Loucy (cell line): ENCODE measurements around the gene CRADD.

Source experiments
- H2AFZ ChIP-seq: fragments of 200-600 bp; sonication (generic); 2 replicates; pipeline ENCODE4 v1.6.0; 2016; ENCODE audit warnings: antibody characterized with exemption, mild to moderate bottlenecking, low read length, moderate library complexity
- H3F3A ChIP-seq: fragments of 200-600 bp; 2 replicates; pipeline ENCODE4 v1.6.0; 2016; ENCODE audit warnings: antibody characterized with exemption, low read depth, mild to moderate bottlenecking
- H3K27me3 ChIP-seq: fragments of 200-600 bp; sonication (generic); 2 replicates; pipeline ENCODE4 v1.6.1; 2014; ENCODE audit warnings: low read length, mild to moderate bottlenecking; ENCODE audit not compliant: insufficient read depth, poor library complexity, severe bottlenecking
- H3K36me3 ChIP-seq: fragments of 200-600 bp; sonication (generic); 2 replicates; pipeline ENCODE4 v1.6.1; 2016; ENCODE audit warnings: low read length; ENCODE audit not compliant: insufficient read depth
- H3K4me1 ChIP-seq: fragments of 200-600 bp; sonication (generic); 2 replicates; pipeline ENCODE4 v1.5.1; 2014; ENCODE audit warnings: low read length, mild to moderate bottlenecking; ENCODE audit not compliant: insufficient read depth, poor library complexity, severe bottlenecking
- H3K4me2 ChIP-seq: fragments of 200-600 bp; sonication (generic); 2 replicates; pipeline ENCODE4 v1.6.0; 2014; ENCODE audit warnings: antibody characterized with exemption, low read length, low read depth, mild to moderate bottlenecking; ENCODE audit not compliant: poor library complexity, severe bottlenecking
- H3K4me3 ChIP-seq: fragments of 200-600 bp; sonication (generic); 2 replicates; pipeline ENCODE4 v1.5.1; 2014; ENCODE audit warnings: low read length, mild to moderate bottlenecking, mixed read lengths; ENCODE audit not compliant: poor library complexity, severe bottlenecking
- H3K79me2 ChIP-seq: fragments of 200-600 bp; sonication (generic); 2 replicates; pipeline ENCODE4 v1.6.1; 2014; ENCODE audit warnings: low read length; ENCODE audit not compliant: insufficient read depth
- H3K9ac ChIP-seq: fragments of 200-600 bp; sonication (generic); 2 replicates; pipeline ENCODE4 v1.6.0; 2014; ENCODE audit warnings: mild to moderate bottlenecking, low read depth, low read length, moderate library complexity; ENCODE audit not compliant: poor library complexity, severe bottlenecking
- H3K9me2 ChIP-seq: fragments of 200-600 bp; sonication (generic); replicated peaks from 2 replicates; pipeline ENCODE4 v1.6.1; 2016; ENCODE audit warnings: low read depth, low read length, mixed read lengths
- H3K9me3 ChIP-seq: fragments of 200-600 bp; sonication (generic); 2 replicates; pipeline ENCODE4 v1.6.1; 2014; ENCODE audit warnings: mild to moderate bottlenecking, antibody characterized with exemption, low read length, low read depth; ENCODE audit not compliant: insufficient read depth
- H4K20me1 ChIP-seq: fragments of 200-600 bp; sonication (generic); 2 replicates; pipeline ENCODE4 v1.6.0; 2014; ENCODE audit warnings: antibody characterized with exemption, low read length, mild to moderate bottlenecking; ENCODE audit not compliant: insufficient read depth, poor library complexity, severe bottlenecking
- EZH2phosphoT487 ChIP-seq: fragments of 200-600 bp; IDR thresholded peaks from 2 replicates; pipeline ENCODE4 v1.6.1; 2018; ENCODE audit warnings: antibody characterized with exemption, mild to moderate bottlenecking, moderate library complexity, borderline replicate concordance
- TF ChIP-seq, protein P1 (sequence below): fragments of 200-600 bp; sonication (generic); conservative IDR thresholded peaks from 2 replicates; pipeline ENCODE4 v1.5.1; 2014; ENCODE audit warnings: mild to moderate bottlenecking, antibody characterized with exemption, low read length

Gene CRADD

DNA sequence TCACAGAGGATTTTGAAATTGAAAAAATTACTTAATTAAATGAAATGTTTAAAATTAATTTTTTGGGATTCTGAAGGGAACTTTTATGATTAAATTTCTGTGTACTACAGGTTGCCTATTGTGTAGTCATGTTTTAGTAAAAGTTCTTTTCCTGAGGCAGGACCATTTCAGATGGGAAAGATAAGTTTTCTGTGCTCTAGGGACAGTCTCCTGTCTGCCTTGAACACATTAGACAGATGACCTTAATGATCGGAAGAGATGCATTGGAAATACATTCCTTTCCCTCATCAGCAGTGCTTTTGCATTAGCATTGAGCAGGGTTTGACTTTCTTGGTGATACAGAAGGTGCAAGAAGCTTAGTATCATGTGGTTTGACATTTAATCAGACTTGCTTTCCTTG is 28.1 kb downstream of the CRADD start:
- Histone ChIP-seq H3K4me3 (no peak overlapping the region), H3F3A (no peaks in the 10 kb centered on the region), H2AFZ (no peak overlapping the region), H4K20me1 (no peaks in the 10 kb centered on the region), H3K36me3 (no peaks in the 10 kb centered on the region), H3K9me3 (no peaks in the 10 kb centered on the region; the same call in 1 of the 2 replicates), H3K79me2 (no peaks in the 10 kb centered on the region), H3K9ac (no peak overlapping the region), H3K27me3 (no peaks in the 10 kb centered on the region), H3K4me2 (no peak overlapping the region), H3K9me2 (no peaks in the 10 kb centered on the region), H3K4me1 (no peaks in the 10 kb centered on the region)
- TF ChIP-seq, protein P1, sequence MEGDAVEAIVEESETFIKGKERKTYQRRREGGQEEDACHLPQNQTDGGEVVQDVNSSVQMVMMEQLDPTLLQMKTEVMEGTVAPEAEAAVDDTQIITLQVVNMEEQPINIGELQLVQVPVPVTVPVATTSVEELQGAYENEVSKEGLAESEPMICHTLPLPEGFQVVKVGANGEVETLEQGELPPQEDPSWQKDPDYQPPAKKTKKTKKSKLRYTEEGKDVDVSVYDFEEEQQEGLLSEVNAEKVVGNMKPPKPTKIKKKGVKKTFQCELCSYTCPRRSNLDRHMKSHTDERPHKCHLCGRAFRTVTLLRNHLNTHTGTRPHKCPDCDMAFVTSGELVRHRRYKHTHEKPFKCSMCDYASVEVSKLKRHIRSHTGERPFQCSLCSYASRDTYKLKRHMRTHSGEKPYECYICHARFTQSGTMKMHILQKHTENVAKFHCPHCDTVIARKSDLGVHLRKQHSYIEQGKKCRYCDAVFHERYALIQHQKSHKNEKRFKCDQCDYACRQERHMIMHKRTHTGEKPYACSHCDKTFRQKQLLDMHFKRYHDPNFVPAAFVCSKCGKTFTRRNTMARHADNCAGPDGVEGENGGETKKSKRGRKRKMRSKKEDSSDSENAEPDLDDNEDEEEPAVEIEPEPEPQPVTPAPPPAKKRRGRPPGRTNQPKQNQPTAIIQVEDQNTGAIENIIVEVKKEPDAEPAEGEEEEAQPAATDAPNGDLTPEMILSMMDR, result no peak
- TF ChIP-seq EZH2phosphoT487, result no peak

DNA sequence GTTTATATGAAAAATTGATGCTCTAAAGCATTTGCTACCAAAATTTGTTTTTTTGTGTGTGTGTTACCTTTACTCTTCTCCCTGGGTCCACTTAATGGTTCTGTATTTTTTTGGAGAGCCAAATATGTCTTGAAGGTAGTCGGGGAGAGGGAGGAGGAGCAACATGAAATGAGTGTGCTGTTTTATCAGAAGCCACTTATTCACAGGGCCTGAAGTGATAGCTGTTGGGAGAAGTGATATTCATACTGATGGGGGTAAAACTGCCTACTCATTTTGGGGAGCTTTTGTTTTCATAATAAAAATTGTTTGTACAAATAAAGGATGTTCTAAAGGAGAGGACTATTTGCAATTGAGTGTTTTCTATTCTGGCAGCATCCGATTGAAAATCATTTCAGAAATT is 29.2 kb downstream of the CRADD start:
- no peaks in the 10 kb centered on the region for H3K9me2 ChIP-seq
- TF ChIP-seq EZH2phosphoT487, result no peak
- TF ChIP-seq, protein P1, result no peak
- H3K36me3 ChIP-seq, result no peaks in the 10 kb centered on the region
- no peak overlapping the region for H3K9ac ChIP-seq
- H3K79me2 ChIP-seq, result no peaks in the 10 kb centered on the region
- no peak overlapping the region for H3K4me2 ChIP-seq
- no peaks in the 10 kb centered on the region for H3F3A ChIP-seq
- H3K9me3 ChIP-seq, result no peaks in the 10 kb centered on the region; the same call in 1 of the 2 replicates
- no peaks in the 10 kb centered on the region for H3K27me3 ChIP-seq
- H4K20me1 ChIP-seq, result no peaks in the 10 kb centered on the region
- no peaks in the 10 kb centered on the region for H3K4me1 ChIP-seq
- H2AFZ ChIP-seq, result no peak overlapping the region
- H3K4me3 ChIP-seq, result no peak overlapping the region

DNA sequence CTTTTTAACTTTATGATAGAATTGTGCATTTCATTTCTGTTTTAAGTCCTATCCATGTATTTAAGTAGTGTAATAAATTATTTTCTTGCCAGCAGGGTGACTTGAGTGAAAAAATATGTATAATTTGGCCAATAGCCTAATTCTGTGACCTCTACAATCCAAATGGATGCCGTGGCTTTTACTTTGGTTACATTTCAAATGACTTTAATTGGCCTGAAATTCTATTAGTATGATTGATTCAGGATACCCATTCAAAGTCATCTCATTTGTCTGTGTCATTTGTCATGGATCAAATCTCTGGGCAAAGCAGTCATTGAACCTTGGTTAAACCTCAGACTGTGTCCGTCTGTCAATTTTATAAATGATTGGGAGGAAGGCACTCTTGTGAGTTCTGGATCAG is 29.6 kb downstream of the CRADD start:
- no peak for TF ChIP-seq EZH2phosphoT487
- TF ChIP-seq, protein P1, result no peak
- Histone ChIP-seq H2AFZ (no peak overlapping the region), H3K9me3 (no peaks in the 10 kb centered on the region; the same call in 1 of the 2 replicates), H3K27me3 (no peaks in the 10 kb centered on the region), H3F3A (no peaks in the 10 kb centered on the region), H3K36me3 (no peaks in the 10 kb centered on the region), H4K20me1 (no peaks in the 10 kb centered on the region), H3K4me1 (no peaks in the 10 kb centered on the region), H3K79me2 (no peaks in the 10 kb centered on the region), H3K4me3 (no peak overlapping the region), H3K9me2 (no peaks in the 10 kb centered on the region), H3K9ac (no peak overlapping the region), H3K4me2 (no peak overlapping the region)
